ENCODE results near the gene CERCAM.
"Not testable (repeated sequence)": the region's sequence is repeated elsewhere in the genome, so short reads cannot be mapped to it uniquely, and the experiment has no call there.

The CERCAM gene

DNA sequence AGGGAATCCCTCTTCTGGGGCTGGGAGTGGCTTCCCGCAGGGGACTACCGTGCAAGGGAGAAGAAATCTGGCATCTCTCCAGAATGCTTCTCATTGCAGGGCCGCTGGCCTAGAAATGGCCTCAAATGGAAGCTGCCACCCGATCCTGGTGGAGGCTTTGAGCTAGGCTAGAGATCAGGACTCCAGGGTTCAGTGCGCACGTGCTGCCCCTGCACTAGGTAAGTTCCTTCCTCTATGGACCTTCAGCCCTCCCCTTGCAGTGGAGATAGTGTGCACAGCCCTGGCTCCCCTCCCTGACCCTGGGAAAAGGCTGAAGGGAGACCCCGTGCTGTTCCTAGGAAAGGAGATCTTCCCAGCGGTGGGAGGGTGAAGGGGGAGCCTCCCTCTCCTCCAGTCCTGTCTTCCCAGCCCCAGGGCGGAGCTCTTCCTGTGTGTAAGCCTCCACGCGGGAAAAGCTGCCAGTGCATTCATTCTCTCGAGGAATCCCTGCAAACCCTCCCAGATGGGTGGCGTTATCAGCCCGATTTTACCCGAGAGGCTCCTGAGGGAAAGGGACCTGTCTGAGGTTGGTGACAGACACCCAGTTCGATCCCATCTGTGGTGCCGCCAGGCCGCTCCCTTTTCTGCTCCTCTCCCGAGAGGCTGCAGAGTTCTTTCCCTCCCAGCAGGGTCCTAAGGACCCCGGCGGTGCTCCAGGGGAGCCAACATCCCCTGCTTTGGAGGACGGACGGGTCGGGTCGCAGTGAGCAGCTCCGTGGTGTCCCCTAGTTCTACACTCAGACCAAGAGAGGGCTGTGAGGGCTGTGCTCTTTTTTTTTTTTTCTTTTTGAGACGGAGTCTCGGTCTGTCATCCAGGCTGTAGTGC lies 1.4 kb upstream of the CERCAM start:
- DNase-seq (ENCODE audit: low spot score) = no peak

DNA sequence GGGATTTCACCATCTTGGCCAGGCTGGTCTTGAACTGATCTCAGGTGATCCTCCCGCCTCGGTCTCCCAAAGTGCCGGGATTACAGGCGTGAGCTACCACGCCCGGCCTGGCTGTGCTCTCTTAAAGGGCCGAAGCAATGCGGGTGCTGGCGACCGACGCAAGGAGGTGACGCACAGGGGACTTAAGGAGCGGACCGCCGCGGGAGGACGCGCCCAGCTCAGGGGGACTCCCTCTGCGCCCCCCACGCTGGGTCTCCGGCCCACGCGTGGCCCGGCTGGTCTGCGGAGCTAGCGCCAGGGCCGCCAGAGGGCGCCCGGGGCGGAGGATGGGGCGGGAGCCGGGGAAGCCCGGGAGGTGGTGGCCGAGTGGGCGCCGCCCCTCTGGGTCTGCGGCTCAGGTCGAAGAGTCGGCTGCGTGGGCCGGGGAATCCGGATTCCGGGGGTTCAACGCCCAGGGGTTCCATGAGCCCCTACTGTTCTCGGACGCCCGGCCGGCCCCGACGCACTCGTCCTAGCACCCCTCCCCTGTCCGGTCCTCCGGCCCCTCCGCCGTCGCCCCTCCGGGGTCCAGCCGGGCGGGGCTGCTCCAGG lies 502 bp upstream of the CERCAM start:
- DNase-seq (ENCODE audit: low spot score) = peak; percentile 86

DNA sequence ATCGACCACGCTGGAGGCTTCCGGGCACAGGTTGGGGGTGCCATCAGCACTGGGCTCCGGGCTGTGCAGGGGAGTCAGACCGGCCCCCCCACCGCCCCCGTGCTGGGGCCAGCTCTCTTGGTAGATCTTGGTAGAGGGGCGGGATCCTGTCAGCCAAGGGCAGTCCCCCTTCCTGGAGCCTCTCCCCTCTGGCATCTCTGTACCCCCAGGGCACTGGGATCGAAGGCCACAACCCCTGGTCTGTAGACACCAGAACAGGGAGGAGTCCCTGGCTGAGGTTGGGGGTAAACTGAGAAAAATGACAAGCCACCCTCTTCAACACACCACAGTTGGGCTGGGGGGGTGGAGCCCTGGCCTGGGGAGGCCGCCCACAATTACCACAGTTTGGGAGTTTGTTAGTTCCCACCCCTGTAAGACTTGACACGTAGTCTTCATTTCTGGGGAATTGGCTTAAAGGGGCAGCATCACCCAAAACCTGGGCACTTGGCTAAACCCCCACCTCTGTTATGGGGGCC lies 882 bp downstream of the CERCAM start:
- peak; percentile 29 for DNase-seq (ENCODE audit: low spot score)

DNA sequence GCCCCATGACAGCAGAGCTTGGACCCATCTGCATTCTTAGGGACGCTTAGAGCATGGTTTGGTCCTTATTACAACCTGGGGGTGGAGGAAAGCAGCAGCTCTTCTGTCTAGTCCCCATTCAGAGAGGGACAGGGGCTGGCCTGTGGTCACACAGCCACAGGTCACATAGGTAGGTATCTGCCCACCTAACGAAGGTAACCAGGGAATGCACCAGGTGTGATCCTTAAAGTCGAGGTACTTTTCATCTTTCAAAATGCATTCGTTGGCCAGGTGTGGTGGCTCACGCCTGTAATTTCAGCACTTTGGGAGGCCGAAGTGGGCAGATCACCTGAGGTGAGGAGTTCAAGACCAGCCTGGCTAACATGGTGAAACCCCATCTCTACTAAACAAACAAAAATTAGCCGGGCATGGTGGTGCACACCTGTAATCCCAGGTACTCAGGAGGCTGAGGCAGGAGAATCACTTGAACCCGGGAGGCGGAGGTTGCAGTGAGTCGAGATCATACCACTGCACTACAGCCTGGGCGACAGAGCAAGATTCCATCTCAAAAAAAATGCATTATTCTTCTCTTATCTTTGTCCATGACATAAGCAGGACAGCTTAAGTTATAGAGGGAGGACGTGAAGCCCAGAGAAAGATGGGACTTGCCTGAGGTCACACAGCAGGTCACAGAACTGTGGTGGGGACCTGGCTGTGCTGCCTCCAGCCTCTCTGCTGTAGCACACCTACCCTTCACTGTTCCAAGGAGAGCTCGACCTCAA lies 1.5 kb downstream of the CERCAM start:
- not testable (repeated sequence) for DNase-seq (ENCODE audit: low spot score)

DNA sequence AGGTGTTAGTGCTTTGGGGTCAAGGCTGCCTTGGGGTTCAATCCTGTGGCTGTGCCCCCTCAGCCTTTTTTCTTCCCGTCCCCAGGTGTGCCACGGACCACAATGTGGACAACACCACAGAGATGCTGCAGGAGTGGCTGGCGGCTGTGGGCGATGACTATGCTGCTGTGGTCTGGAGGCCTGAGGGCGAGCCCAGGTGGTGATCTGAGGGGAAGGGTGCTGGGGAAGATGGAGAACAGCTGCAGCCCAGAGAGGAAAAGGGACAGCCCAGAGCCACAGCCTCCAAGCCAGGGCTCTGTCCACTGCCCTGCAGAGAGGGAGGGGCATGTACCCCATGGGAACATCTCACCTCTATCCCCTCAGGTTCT lies 2.1 kb downstream of the CERCAM start:
- DNase-seq (ENCODE audit: low spot score) = no peak

DNA sequence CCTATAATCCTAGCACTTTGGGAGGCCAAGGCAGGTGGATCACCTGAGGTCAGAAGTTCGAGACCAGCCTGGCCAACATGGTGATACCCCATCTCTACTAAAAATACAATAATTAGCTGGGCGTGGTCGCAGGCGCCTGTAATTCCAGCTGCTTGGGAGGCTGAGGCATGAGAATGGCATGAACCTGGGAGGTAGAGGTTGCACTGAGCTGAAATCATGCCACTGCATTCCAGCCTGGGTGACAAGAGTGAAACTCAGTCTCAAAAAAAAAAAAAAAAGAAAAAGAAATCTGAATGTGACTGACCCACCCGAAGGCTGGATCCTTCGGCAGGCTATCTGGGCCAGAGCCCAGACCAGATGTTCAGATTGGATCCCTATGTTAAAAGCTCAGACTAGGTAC lies 2.7 kb downstream of the CERCAM start:
- not testable (repeated sequence) for DNase-seq (ENCODE audit: low spot score)

DNA sequence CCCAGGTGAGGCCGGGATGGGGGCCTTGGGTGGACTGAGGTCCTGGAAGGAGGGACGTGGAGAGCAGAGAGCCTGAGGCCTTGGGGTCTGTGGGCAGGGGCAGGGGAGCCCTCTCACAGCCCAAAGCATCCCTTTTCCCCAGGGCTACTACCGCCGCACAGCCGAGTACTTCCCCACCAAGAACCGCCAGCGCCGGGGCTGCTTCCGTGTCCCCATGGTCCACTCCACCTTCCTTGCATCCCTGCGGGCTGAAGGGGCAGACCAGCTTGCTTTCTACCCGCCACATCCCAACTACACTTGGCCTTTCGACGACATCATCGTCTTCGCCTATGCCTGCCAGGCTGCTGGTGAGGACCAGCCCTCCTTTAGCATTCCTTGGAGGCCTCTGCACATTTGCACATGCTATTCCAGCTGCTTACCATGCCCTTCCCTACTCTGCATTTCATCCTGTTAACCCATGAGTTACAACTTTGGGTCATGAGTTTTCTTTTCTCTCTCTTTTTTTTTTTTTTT lies 3.7 kb downstream of the CERCAM start:
- no peak for DNase-seq (ENCODE audit: low spot score)

DNA sequence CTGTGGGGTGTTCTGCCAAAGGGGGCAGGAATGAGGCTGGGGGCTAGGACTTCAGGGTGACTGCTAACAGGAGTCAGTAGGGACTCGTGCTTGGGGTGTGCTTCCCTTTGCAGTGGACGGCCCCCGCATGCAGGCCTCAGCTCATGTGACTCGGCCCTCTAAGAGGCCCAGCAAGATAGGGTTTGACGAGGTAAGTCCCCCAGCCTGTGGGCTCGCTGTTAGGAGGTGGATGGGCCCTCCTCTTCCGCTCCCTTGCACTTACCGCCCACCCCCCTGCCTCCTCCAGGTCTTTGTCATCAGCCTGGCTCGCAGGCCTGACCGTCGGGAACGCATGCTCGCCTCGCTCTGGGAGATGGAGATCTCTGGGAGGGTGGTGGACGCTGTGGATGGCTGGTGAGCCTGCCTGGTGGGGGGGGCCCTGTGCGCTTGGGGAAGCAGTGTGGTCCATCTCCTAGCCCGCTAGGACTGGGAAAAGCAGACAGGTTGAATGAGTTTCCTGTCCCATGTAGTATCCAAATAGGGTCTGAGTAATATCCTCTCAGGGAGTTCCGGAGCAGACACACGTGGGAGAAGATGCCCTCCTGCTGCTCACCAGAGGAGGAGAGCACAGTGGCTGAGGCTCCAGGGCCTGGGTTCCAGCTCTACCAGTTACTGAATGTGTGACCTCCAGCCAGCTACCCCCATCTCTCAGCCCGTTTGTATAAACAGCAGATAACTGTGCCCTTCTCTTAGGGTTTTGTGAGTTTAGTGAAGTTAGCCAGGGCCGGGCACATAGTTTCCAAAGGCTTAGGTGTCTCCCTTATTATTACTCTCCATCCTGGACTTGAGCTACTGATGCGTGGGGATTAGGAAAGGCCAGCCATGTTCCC lies 8.2 kb downstream of the CERCAM start:
- peak; percentile 31 for DNase-seq (ENCODE audit: low spot score)

DNA sequence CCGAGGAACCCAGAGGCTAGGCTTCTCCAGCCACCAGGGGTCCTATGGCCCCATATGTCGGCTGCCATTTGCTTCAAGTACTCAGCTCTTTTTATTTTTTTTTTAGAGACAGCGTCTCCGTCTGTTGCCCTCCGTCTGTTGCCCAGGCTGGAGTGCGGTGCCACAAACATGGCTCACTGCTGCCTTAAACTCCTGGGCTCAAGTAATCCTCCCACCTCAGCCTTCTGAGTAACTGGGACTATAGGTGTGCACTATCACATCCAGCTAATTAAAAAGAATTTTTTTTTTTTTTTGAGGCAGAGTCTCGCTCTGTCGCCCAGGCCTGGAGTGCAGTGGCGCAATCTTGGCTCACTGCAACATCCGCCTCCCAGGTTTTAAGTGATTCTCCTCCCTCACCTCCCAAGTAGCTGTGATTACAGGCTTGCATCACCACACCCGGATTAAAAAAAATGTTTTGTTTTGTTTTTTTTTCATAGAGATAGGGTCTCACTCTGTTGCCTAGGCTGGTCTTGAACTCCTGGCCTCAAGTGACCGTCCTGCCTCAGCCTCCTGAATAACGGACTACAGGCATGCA lies 8.9 kb downstream of the CERCAM start:
- peak; percentile 31 for DNase-seq (ENCODE audit: low spot score)

DNA sequence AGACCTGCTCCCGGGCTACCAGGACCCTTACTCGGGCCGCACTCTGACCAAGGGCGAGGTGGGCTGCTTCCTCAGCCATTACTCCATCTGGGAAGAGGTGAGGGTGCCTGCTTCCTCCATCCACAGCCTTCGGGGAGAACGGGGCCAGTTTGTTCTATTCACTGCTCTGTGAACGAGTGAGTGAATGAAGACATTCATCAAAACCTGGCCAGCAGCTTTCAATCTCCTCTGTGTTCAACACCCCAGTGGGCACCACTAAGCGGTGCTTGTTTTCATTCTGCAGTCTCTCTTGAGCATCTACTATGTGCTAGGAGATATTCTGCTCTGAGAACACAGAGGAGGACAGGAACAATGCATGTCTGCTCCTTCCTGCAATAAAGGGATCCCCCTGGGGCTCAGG lies 10.6 kb downstream of the CERCAM start:
- DNase-seq (ENCODE audit: low spot score) = no peak

DNA sequence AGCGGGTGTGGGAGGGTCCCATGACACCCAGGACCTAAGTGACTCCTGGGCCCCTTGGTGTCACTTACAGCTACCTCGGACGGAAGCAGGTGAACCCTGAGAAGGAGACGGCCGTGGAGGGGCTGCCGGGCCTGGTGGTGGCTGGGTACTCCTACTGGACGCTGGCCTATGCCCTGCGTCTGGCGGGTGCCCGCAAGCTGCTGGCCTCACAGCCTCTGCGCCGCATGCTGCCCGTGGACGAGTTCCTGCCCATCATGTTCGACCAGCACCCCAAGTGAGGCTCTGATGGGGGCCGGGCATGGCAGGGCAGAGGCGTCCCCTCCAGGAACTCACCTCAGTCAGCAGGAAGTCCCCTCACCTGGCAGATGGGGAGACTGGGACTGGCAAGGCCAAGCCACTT lies 13.7 kb downstream of the CERCAM start:
- DNase-seq (ENCODE audit: low spot score) = no peak

DNA sequence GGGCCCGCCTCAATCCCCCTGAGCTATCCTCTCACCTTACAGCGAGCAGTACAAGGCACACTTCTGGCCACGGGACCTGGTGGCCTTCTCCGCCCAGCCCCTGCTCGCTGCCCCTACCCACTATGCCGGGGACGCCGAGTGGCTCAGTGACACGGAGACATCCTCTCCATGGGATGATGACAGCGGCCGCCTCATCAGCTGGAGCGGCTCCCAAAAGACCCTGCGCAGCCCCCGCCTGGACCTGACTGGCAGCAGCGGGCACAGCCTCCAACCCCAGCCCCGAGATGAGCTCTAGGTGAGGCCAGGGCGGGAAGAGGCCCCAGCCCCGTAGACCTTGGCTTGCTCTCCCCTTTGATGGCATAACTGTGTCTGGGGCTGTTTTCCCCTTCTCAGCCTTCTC lies 15.0 kb downstream of the CERCAM start:
- DNase-seq (ENCODE audit: low spot score) = no peak

DNA sequence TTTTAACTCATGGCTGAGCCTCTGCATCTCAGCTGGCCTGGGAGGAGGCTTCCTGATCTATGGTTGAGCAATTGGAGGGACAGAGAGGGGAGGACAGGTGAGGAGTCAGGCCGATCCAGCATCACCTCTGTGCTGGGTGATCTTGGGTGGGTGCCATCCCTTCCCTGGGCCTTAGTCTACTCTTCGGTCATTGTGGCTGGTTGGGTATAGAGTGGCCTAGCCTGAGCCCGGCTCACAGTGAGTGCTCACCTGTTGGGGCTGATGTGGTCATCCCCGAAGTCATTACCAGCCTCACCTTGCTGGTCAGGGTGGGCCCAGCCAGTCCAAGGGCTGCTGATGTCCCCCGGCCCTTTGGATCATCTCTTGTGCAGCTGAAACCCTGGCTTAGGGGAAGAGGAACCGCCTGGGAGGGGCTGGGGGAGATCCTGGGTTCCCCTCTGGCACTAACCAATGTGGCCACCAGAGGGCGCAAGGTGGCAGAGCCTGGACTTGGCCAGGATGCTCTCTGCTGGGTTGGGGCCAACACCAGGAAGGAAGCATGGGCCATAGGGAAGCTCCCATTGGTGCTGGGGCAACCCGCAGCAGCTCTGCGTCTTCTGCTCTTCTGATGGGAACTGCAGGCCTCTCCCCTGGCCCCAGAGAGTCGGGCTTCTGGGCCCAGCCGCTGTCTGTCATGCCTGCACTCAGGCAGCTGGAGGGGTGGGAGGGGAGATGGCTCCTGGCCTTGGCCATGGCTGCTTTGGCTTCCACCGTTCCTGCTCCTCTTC lies 17.9 kb downstream of the CERCAM start:
- DNase-seq (ENCODE audit: low spot score) = peak; percentile 93

DNA sequence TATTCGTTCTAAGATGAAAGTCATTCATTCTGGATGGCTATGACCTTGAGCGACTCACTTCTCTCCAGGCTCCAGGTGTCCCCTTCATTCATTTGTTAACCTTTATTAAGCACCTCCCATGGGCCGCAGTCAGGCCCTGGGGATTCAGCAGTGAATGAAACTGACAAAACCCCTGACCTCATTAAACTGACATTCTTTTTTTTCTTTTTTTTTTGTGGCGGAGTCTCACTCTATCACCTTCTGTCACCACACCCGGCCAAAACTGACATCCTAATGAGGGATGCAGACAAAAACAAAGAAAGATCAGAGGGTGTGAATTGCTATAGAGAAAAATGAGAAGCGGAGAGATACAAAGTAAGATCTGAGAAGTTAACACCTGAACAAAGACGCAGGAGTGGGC lies 18.6 kb downstream of the CERCAM start:
- no peak for DNase-seq (ENCODE audit: low spot score)

DNA sequence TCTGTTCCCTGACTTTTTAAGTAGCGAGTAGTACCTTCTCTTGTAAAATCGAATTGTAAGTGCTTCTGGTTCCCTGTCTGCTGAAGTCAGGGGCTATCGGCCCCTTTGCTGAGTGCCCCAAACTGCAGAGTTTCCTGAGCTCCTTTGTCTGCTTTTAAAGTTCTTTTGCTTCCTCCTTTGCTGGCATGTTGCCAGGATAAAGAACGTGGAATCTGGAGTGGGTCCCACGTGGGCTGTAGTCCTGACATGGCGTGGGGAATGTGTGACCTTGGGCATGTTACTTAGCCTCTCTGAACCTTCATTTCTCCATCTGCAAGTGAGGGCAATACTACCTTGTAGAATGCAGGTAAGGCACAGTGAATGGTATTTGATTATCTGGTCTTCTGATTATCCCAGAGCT lies 21.5 kb downstream of the CERCAM start:
- DNase-seq (ENCODE audit: low spot score) = no peak

DNA sequence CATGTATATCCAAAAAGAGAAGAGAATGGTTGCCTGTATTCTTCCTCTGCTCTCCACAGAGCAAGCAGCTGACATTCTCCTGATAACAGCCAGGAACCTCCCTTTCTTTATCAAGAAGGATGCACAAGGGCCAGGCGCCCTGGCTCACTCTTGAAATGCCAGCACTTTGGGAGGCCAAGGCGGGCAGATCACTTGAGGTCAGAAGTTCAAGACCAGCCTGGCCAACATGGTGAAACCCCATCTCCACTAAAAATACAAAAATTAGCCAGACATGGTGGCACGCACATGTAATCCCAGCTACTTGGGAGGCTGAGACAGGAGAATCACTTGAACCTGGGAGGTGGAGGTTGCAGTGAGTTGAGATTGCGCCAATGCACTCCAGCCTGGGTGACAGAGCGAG lies 25.8 kb downstream of the CERCAM start:
- not testable (repeated sequence) for DNase-seq (ENCODE audit: low spot score)

DNA sequence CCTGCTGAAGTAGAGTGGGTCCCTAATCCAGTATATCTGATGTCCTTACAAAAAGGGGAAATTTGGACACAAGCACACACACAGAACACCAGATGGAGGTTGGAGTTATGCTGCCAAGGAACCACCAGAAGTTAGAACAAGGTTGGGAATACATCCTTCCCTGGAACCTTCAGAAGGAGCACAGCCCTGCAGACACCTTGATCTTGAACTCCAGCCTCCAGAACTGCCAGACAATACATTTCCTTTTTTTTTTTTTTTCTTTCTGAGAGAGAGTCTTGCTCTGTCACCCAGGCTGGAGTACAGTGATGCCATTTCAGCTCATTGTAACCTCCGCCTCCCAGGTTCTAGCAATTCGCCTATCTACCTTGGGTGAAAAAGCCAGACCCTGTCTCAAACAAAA lies 28.1 kb downstream of the CERCAM start:
- DNase-seq (ENCODE audit: low spot score) = no peak

DNA sequence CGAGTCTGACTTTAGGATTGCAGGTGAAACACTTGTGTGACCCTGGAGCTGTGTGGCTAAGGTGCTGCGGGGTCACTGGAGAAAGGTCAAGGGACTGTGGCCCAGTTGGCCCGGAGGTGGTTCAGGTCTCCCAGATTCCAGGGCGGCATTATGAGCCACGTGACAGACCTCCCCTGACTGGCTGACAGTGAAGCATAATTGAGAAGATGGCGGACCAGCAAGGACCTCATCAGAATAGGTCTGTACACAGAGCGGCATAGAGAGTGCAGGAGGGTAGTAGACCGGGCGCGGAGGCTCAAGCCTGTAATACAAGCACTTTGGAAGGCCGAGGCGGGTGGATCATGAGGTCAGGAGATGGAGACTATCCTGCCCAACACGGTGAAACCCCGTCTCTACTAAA lies 34.3 kb downstream of the CERCAM start:
- DNase-seq (ENCODE audit: low spot score) = no peak

DNA sequence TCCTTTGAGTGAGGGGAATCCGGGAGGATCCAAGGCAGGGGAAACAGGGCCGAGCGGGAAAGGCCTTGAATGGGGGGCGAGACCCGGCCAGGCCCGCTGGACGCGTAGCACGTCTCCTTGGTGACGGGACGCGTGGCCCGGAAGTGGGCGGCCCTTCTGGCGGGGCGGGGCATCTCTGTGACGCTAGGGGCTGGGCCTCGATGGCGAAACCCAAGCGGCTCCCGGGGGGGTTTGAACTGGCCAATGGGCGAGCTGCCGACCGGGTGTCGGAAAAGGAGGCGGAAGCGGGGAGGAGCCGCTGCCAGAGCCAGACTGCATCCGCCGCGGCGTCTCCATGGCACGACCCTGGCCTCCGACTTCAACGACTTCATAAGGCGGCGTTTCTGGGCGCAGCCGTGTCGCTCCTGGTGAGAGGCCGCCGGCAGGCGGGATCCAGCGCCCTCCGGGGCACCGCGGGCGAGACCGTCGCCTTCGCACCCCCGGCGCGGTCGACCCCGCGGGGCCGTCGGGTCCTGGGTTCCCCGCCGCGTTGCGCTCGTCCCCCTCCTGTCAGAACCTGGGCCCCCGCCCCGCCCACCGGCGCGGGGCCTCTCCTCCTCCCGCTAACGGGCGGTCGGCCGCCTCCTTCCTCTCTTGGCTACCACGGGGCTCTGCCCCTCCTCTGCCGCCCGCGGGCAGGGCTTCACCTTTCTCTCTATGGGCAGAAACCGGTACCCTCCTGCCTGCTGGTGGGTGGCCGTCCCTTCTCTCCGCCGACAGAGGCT lies 35.4 kb downstream of the CERCAM start, which contains the start of gene ODF2:
TSS of gene ODF2 (plus strand) at position 158 of the 764 bp plus-strand sequence. CDS start at position 244, 86 bp downstream.
- DNase-seq (ENCODE audit: low spot score) = peak; percentile 100
